HepG2 (cell line): ENCODE data around the gene FOXL3. TPM values are rescaled to one million over a fixed set of nuclear protein-coding genes. Genes with fewer than 3 reads are reported as not detected.

Source experiments
- ATAC-seq: fragments of 200-7000 bp; cut with Tn5 transposase; 3 replicates; pipeline ENCODE4 v1.9.1; 2020; ENCODE audit warnings: mild to moderate bottlenecking, moderate library complexity
- BruUV-seq: library from RNA; stranded (reverse); fragments of 400-500 nt; replicated peaks from 2 replicates; lab custom pipeline; 2021; lab: Mats Ljungman, UMichigan
- CTCF ChIA-PET: fragments of 300-600 bp; formaldehyde crosslinking; extraction: SDS; loops from one replicate; lab custom pipeline; 2021; ENCODE audit warnings: low total read pairs, inconsistent platforms, low intra/inter-chr PET ratio; lab: Yijun Ruan, JAX
- POLR2A ChIA-PET: fragments of 350-600 bp; sonication (Branson Sonifier 250); formaldehyde crosslinking; loops from one replicate; lab custom pipeline; 2020; ENCODE audit warnings: antibody characterized with exemption, inconsistent platforms; lab: Yijun Ruan, JAX
- DNase-seq: peaks from one replicate; pipeline ENCODE4 v3.0.0-alpha.2; 2015; ENCODE audit warnings: low spot score
- FAIRE-seq: peaks from 3 replicates; lab custom pipeline; 2011; peaks lifted over from hg19 to GRCh38; lab: Jason Lieb, UNC
- H2AFZ ChIP-seq: one replicate; pipeline ENCODE4 v1.6.1; 2011; ENCODE audit warnings: low read length, inconsistent platforms
- H3K27ac ChIP-seq: fragments of 300-600 bp; 3 replicates; pipeline ENCODE4 v1.8.0; 2011; ENCODE audit warnings: mixed run types, mild to moderate bottlenecking, mixed read lengths, low read length, inconsistent platforms; ENCODE audit not compliant: insufficient read depth; ENCODE audit errors: extremely low read length
- H3K27me3 ChIP-seq, 2 experiments: fragments of 200-600 bp in 1 of 2; 2 replicates in 1 of 2; 3 replicates in 1 of 2; pipeline versions ENCODE4 v1.6.0 to v1.8.0; 2011; ENCODE audit warnings: low read length in 2 of 2, mild to moderate bottlenecking in 2 of 2, moderate library complexity in 2 of 2, inconsistent platforms in 1 of 2; ENCODE audit not compliant: insufficient read depth in 2 of 2, control insufficient read depth in 1 of 2
- H3K36me3 ChIP-seq, 2 experiments: fragments of 200-600 bp in 1 of 2; replicated peaks in 1 of 2; 2 replicates in 1 of 2; 3 replicates in 1 of 2; pipeline versions ENCODE4 v1.5.1 to v1.8.0; 2011; ENCODE audit warnings: low read length in 2 of 2, inconsistent platforms in 1 of 2; ENCODE audit not compliant: insufficient read depth in 2 of 2, control insufficient read depth in 1 of 2
- H3K4me1 ChIP-seq: 2 replicates; pipeline ENCODE4 v1.5.1; 2012; ENCODE audit warnings: low read length, inconsistent platforms; ENCODE audit not compliant: insufficient read depth
- H3K4me2 ChIP-seq: 2 replicates; pipeline ENCODE4 v1.6.0; 2011; ENCODE audit warnings: low read depth, low read length, inconsistent platforms
- H3K4me3 ChIP-seq, 3 experiments: fragments of 200-600 bp in 1 of 3; sonication (generic), shearing (Covaris generic) in 1 of 3; replicated peaks in 1 of 3; 2 replicates each; pipeline ENCODE4 v1.5.1; 2011 to 2016; ENCODE audit warnings: low read length in 3 of 3, inconsistent platforms in 2 of 3, low read depth in 2 of 3, mild to moderate bottlenecking in 2 of 3, control low read depth in 1 of 3, mixed read lengths in 1 of 3; ENCODE audit not compliant: insufficient read depth in 1 of 3
- H3K79me2 ChIP-seq: one replicate; pipeline ENCODE4 v1.6.1; 2011; ENCODE audit warnings: low read length, inconsistent platforms; ENCODE audit not compliant: insufficient read depth
- H3K9ac ChIP-seq: 2 replicates; pipeline ENCODE4 v1.6.0; 2011; ENCODE audit warnings: mild to moderate bottlenecking, low read depth, low read length, inconsistent platforms; ENCODE audit not compliant: insufficient read depth
- H3K9me3 ChIP-seq: 2 replicates; pipeline ENCODE4 v1.5.1; 2012; ENCODE audit warnings: mild to moderate bottlenecking, low read length
- H4K20me1 ChIP-seq: 2 replicates; pipeline ENCODE4 v1.6.0; 2011; ENCODE audit warnings: inconsistent platforms, mild to moderate bottlenecking, low read length, moderate library complexity; ENCODE audit not compliant: insufficient read depth
- ADNP ChIP-seq: sonication (generic); formaldehyde crosslinking; IDR thresholded peaks from 2 replicates; pipeline ENCODE4 v1.4.0; 2020; ENCODE audit warnings: missing genetic modification reagents
- BRD4 ChIP-seq: sonication (generic); formaldehyde crosslinking; IDR thresholded peaks from 2 replicates; pipeline ENCODE4 v1.4.0; 2020; ENCODE audit warnings: missing genetic modification reagents
- CREB1 ChIP-seq, 2 experiments: fragments of 450-650 bp in 1 of 2; IDR thresholded peaks; 2 replicates each; pipeline ENCODE4 v1.6.1; 2016 to 2017; ENCODE audit warnings: control low read depth in 1 of 2, mild to moderate bottlenecking in 1 of 2, missing compliant biosample characterization in 1 of 2, missing genetic modification characterization in 1 of 2
- EHMT2 ChIP-seq: fragments of 200-600 bp; sonication (generic); IDR thresholded peaks from 2 replicates; pipeline ENCODE4 v1.7.0; 2017; ENCODE audit warnings: antibody characterized with exemption, low read depth, low read length, borderline replicate concordance
- ELK4 ChIP-seq: sonication (generic); formaldehyde crosslinking; IDR thresholded peaks from 2 replicates; pipeline ENCODE4 v1.9.0; 2021; ENCODE audit warnings: missing genetic modification reagents, borderline replicate concordance
- NFIC ChIP-seq: IDR thresholded peaks from 2 replicates; pipeline ENCODE4 v1.6.1; 2012; ENCODE audit warnings: mild to moderate bottlenecking, low read length, inconsistent platforms
- NR0B2 ChIP-seq: sonication (generic); formaldehyde crosslinking; IDR thresholded peaks from 2 replicates; pipeline ENCODE4 v1.4.0; 2020; ENCODE audit warnings: mild to moderate bottlenecking, missing genetic modification reagents
- PLSCR1 ChIP-seq: sonication (generic); formaldehyde crosslinking; IDR thresholded peaks from 2 replicates; pipeline ENCODE4 v1.5.0; 2020; ENCODE audit warnings: missing genetic modification reagents, mild to moderate bottlenecking, borderline replicate concordance
- POLR2AphosphoS5 ChIP-seq: IDR thresholded peaks from 2 replicates; pipeline ENCODE4 v1.6.1; 2012; ENCODE audit warnings: low read depth, low read length
- SMAD3 ChIP-seq: sonication (generic); formaldehyde crosslinking; IDR thresholded peaks from 2 replicates; pipeline ENCODE4 v1.4.0; 2020; ENCODE audit warnings: missing genetic modification reagents
- ZNF101 ChIP-seq: sonication (generic); formaldehyde crosslinking; IDR thresholded peaks from 2 replicates; pipeline ENCODE4 v1.4.0; 2020; ENCODE audit warnings: mild to moderate bottlenecking, low read depth, missing genetic modification reagents, borderline replicate concordance
- ZNF253 ChIP-seq: sonication (generic); formaldehyde crosslinking; IDR thresholded peaks from 2 replicates; pipeline ENCODE4 v1.8.0; 2022; ENCODE audit warnings: mild to moderate bottlenecking, missing genetic modification reagents, borderline replicate concordance
- ZNF34 ChIP-seq: sonication (generic); formaldehyde crosslinking; IDR thresholded peaks from 2 replicates; pipeline ENCODE4 v1.4.0; 2020; ENCODE audit warnings: mild to moderate bottlenecking, missing genetic modification reagents, borderline replicate concordance
- ZNF382 ChIP-seq: sonication (generic); formaldehyde crosslinking; IDR thresholded peaks from 2 replicates; pipeline ENCODE4 v1.5.0; 2020; ENCODE audit warnings: missing genetic modification reagents, mild to moderate bottlenecking, borderline replicate concordance
- ZNF672 ChIP-seq: sonication (generic); formaldehyde crosslinking; IDR thresholded peaks from 2 replicates; pipeline ENCODE4 v1.8.1; 2022; ENCODE audit warnings: missing genetic modification reagents
- ZNF775 ChIP-seq: sonication (generic); formaldehyde crosslinking; IDR thresholded peaks from 2 replicates; pipeline ENCODE4 v1.4.0; 2020; ENCODE audit warnings: missing genetic modification reagents, mild to moderate bottlenecking, moderate library complexity, borderline replicate concordance
- WGBS: methylation state at CpG from one replicate; pipeline ENCODE4 v1.1.6; 2017; ENCODE audit warnings: low lambda C conversion rate; 5-methylcytosine and 5-hydroxymethylcytosine counted together
- in situ Hi-C: cut with HindIII; loops from 2 replicates; pipeline ENCODE4 v1.10.0; 2017; ENCODE audit warnings: low pct_unique_long_range_greater_than_20kb; ENCODE audit not compliant: extremely low pct_ligation_motif_present
- intact Hi-C: fragments of 100-400 bp; cut with micrococcal nuclease; formaldehyde crosslinking; loops from one replicate; pipeline ENCODE4 v1.10.0; 2022; ENCODE audit not compliant: unreplicated experiment
- polyA plus RNA-seq, 8 experiments: library from polyadenylated mRNA; depleted of rRNA in 3 of 8; stranded (reverse) in 7 of 8; unstranded in 1 of 8; fragments of >200 nt; fragmentation: Illumina TruSeq in 4 of 8; extraction: Trizol in 4 of 8; gene quantifications; 2 replicates each; pipeline versions ENCODE4 v1.2.1 to v1.2.3, GENCODE V29; 2011 to 2016; ENCODE audit warnings: low read depth in 4 of 8, missing spikeins in 1 of 8, mixed read lengths in 1 of 8; ENCODE audit not compliant: insufficient read depth in 1 of 8
- total RNA-seq, 5 experiments: library from RNA; depleted of rRNA; stranded (reverse); fragments of >200 nt; fragmentation: Illumina TruSeq; extraction: Trizol; gene quantifications; 2 replicates each; pipeline ENCODE4 v1.2.3, GENCODE V29; 2016; ENCODE audit warnings: low read depth in 1 of 5

The FOXL3 gene
- total and polyA plus RNA-seq, 2 of the 13 experiments (the other 11 are each of a cell fraction or from before 2014, with no cell fraction given): not detected

GRCh38 chr7:311796-312195 is 21.8 kb downstream of the FOXL3 start:
- Histone ChIP-seq H2AFZ (no peak overlapping the region), H4K20me1 (no peaks in the 10 kb centered on the region), H3K36me3 (no peaks in the 10 kb centered on the region), H3K4me2 (no peak overlapping the region), H3K9ac (no peak overlapping the region), H3K4me1 (no peaks in the 10 kb centered on the region), H3K27me3 (peaks cover 5 to 31% of the 10 kb centered on the region in 2 experiments; a peak in 4 of 5 replicates), H3K27ac (no peak overlapping the region), H3K9me3 (no peaks in the 10 kb centered on the region), H3K4me3 (no peak overlapping the region), H3K79me2 (no peaks in the 10 kb centered on the region)
- WGBS: 31% methylated on average over 3 of the region's 5 CpGs
- FAIRE-seq (no peak), ATAC-seq (no peak), DNase-seq (no peak)
- ChIA-PET POLR2A (no interaction called here), CTCF (no interaction called here)
- TF ChIP-seq ZNF253 (CRISPR knock-in tag) (no peak), ELK4 (CRISPR knock-in tag) (no peak), ADNP (CRISPR knock-in tag) (no peak), SMAD3 (CRISPR knock-in tag) (no peak), ZNF672 (CRISPR knock-in tag) (no peak), BRD4 (no peak), PLSCR1 (no peak), NR0B2 (CRISPR knock-in tag) (no peak), ZNF101 (no peak), POLR2AphosphoS5 (no peak), ZNF382 (CRISPR knock-in tag) (no peak), CREB1 (IDR thresholded peaks at IDR 0.05) (no peak), CREB1 (CRISPR knock-in tag; IDR thresholded peaks at IDR 0.05) (no peak), ZNF34 (CRISPR knock-in tag) (no peak), ZNF775 (no peak), EHMT2 (no peak), NFIC (no peak)
- BruUV-seq: no TSS peak
- in situ Hi-C loops: no loop called here
- intact Hi-C loops: no loop called here
